Mucosa of descending colon (tissue), 3 donors: ENCODE data around the gene TSPAN5. TPM values are rescaled to one million over a fixed set of nuclear protein-coding genes. Genes with fewer than 3 reads are reported as not detected.
A peak's percentile ranks its signal among the peaks of the same experiment; 100 is the strongest.

Experiments used
- ATAC-seq: fragments of 200-7000 bp; cut with Tn5 transposase; one replicate; pipeline ENCODE4 v1.9.1; 2020; ENCODE audit warnings: mild to moderate bottlenecking, moderate library complexity
- DNase-seq, 3 donors: peaks; one replicate each; pipeline ENCODE4 v3.0.0-alpha.2; 2020
- H3K36me3 ChIP-seq: fragments of 200-600 bp; one replicate; pipeline ENCODE4 v1.8.0; 2021; ENCODE audit warnings: low read depth, mild to moderate bottlenecking
- H3K4me1 ChIP-seq: fragments of 200-600 bp; one replicate; pipeline ENCODE4 v1.8.0; 2021; ENCODE audit warnings: low read depth, mild to moderate bottlenecking
- H3K4me3 ChIP-seq: fragments of 200-600 bp; one replicate; pipeline ENCODE4 v1.8.0; 2021; ENCODE audit warnings: mild to moderate bottlenecking
- H3K9me3 ChIP-seq: fragments of 200-600 bp; one replicate; pipeline ENCODE4 v1.8.0; 2021; ENCODE audit warnings: mild to moderate bottlenecking
- intact Hi-C, 2 donors: fragments of 100-400 bp; cut with DNase I in 1 of 2; cut with micrococcal nuclease in 1 of 2; formaldehyde crosslinking; loops; one replicate each; pipeline versions ENCODE4 v1.11.0 to v1.11.1; 2022; cut with DNase I, micrococcal nuclease
- total RNA-seq, 3 donors: library from RNA; stranded (reverse); fragmentation: NEBNext Ultra II Directional in 2 of 3; extraction: Animal tissue kit (Norgen Biotek cat#: 25700) in 2 of 3; gene quantifications; one replicate each; pipeline versions ENCODE4 v1.2.1 to v1.2.4, GENCODE V29; 2021 to 2023
- TF ChIP-seq, protein P1 (sequence below): fragments of 200-600 bp; IDR thresholded peaks from one replicate; pipeline ENCODE4 v1.8.0; 2022; ENCODE audit warnings: antibody characterized with exemption, mild to moderate bottlenecking
- donor health status: DM: no; HTN: no; CAD: no; lungs with moderate emphysema.
- donor health status: DM: no; HTN: no; CAD: no.
- donor health status: DM: no; HTN: yes; CAD: no.

Gene TSPAN5
- total RNA-seq, 3 donors from 2014 or later = 3.9 to 11.8 (median 4.9) TPM

DNA sequence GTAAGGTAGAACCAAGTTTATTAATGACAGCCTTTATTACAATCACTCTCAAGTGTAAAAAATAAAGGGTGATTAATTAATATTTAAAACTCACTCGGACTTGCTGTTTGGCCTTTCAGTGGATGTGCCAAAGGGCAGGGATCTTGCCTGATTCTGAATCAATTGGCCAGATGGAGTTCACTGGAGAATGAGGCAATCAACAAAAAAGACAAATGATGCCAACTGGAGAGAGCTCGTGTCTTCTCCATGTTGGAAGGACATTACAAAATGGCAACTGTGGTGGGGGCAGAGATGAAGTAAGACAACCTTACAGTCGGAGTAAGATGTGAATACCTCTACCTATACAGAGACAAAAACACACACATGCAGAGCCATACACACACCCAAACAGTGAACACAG, 188.0 kb downstream of the TSPAN5 start:
- DNase-seq (no peak), ATAC-seq (no peak)
- Histone ChIP-seq H3K4me1 (no peaks in the 10 kb centered on the region), H3K36me3 (no peaks in the 10 kb centered on the region), H3K4me3 (no peak overlapping the region), H3K9me3 (no peaks in the 10 kb centered on the region)
- TF ChIP-seq, protein P1, sequence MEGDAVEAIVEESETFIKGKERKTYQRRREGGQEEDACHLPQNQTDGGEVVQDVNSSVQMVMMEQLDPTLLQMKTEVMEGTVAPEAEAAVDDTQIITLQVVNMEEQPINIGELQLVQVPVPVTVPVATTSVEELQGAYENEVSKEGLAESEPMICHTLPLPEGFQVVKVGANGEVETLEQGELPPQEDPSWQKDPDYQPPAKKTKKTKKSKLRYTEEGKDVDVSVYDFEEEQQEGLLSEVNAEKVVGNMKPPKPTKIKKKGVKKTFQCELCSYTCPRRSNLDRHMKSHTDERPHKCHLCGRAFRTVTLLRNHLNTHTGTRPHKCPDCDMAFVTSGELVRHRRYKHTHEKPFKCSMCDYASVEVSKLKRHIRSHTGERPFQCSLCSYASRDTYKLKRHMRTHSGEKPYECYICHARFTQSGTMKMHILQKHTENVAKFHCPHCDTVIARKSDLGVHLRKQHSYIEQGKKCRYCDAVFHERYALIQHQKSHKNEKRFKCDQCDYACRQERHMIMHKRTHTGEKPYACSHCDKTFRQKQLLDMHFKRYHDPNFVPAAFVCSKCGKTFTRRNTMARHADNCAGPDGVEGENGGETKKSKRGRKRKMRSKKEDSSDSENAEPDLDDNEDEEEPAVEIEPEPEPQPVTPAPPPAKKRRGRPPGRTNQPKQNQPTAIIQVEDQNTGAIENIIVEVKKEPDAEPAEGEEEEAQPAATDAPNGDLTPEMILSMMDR = no peak
- intact Hi-C loops = no loop called here

DNA sequence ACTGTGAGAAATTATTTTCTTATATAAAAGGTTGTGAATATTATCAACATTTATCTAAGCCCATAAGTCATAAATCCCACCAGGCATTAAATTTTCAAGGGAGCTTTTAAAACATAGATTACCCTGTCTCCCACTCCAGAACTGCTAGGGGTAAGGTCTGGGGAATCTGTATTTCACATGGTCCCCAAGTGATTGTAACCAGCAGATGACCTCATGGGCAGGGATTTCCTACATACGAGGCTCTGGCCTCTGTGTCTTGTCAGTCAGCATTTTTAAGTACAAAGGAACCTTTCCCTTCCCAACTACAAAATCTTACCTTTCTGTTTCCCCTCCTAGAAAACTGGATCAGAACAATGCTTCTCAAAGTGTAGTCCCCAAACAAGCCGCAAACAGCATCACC, 188.6 kb downstream of the TSPAN5 start:
- H3K9me3 ChIP-seq = no peaks in the 10 kb centered on the region
- H3K4me3 ChIP-seq = no peak overlapping the region
- intact Hi-C loops = loop anchor here in 1 of 2 donors (5.0 kb wide), 1 partner anchor 188 kb away; the partner anchor contains the start of gene TSPAN5
- no peak for DNase-seq
- H3K4me1 ChIP-seq = no peaks in the 10 kb centered on the region
- TF ChIP-seq, protein P1 = no peak
- no peak for ATAC-seq
- H3K36me3 ChIP-seq = no peaks in the 10 kb centered on the region

DNA sequence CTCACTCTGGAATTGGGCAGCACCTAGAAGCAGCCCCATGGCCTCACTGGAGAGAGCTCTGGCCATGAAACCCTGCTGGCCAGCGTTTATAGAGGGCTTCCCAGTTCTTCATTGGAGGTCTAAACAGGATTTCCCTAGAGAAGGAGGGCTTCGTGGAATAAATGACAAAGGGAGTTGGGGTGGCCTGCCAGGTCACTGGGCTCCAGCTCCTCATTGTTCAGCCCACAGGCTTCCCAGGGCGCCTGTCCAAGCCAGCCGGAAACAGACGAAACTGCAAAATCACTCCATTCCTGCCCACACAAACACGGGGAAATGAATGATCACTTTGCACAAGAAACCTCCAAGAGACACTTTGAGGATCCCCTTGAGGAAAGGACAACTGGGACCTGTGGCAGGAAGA, 189.7 kb downstream of the TSPAN5 start:
- H3K9me3 ChIP-seq = no peaks in the 10 kb centered on the region
- no peak overlapping the region for H3K4me3 ChIP-seq
- TF ChIP-seq, protein P1 = no peak
- no peaks in the 10 kb centered on the region for H3K4me1 ChIP-seq
- intact Hi-C loops = loop anchor here in 1 of 2 donors (5.0 kb wide), 1 partner anchor 189 kb away; the partner anchor contains the start of gene TSPAN5
- no peak for DNase-seq
- no peak for ATAC-seq
- H3K36me3 ChIP-seq = no peaks in the 10 kb centered on the region

DNA sequence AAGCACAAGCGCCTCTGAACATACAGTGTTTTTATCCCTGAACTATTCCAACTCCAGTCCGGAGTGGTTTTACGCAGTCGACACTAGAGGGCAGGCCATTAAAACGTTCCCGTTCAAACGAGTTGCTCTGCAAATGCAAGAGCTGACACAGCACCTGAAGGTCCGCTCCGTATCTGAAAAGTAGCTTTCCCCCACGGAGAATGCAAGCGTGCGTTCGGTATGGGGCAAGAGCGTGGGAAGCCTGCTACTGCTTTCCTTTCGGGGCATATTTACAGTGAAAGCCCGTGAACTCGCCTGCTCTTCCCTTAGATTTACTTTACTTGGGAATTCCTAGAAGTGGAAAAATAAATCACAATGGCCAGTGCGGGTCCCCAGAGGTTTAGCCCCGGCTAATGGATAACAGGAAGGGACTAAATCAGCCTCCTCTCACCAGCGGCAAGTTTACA, 190.8 kb downstream of the TSPAN5 start:
- ATAC-seq (peak; percentile 98), DNase-seq (peak; percentile 55 to 75 (median 63))
- intact Hi-C loops = loop anchor here in 1 of 2 donors (5.0 kb wide), 1 partner anchor 190 kb away; the partner anchor contains the start of gene TSPAN5
- Histone ChIP-seq H3K36me3 (no peaks in the 10 kb centered on the region), H3K9me3 (no peaks in the 10 kb centered on the region), H3K4me1 (no peaks in the 10 kb centered on the region), H3K4me3 (no peak overlapping the region)
- TF ChIP-seq, protein P1 = peak; percentile 72

DNA sequence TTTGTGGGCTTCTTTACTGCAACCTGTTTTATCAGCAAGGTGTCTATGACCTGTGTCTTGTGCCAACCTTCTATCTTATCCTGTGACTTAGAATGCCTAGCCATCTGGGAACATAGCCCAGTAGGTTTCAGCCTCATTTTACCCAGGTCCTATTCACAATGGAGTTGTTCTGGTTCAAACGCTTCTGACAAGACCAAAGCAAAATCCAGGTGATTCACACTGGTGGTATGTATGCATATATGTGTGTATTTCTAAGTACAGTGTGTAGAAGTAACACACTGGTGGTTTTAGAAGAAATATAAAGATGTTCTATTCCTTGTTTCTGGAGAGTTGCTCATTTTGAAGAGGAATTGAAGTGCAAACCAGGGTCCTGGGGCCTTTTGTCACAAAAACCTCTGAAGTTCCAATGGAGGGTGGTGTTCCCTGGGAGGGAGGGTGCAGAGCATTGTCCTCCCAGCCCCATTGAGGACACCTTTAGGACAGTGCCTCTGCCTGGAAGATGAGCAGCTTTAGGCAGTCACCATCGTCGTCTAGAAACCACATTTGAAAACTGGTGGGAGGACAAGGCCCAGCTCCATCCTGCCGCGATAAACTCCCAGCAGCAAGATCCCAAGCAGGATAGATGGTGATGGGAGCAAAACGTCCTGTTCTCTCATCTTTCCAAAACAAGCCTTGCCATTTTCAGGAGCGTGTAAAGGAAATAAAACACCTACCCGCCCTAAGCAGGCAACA, 191.4 kb downstream of the TSPAN5 start:
- intact Hi-C loops = loop anchor here in 1 of 2 donors (5.0 kb wide), 1 partner anchor 190 kb away; the partner anchor contains the start of gene TSPAN5
- ATAC-seq (no peak), DNase-seq (no peak)
- Histone ChIP-seq H3K4me3 (no peak overlapping the region), H3K36me3 (no peaks in the 10 kb centered on the region), H3K4me1 (no peaks in the 10 kb centered on the region), H3K9me3 (no peaks in the 10 kb centered on the region)
- TF ChIP-seq, protein P1 = no peak
